ENCODE data around the gene SEPTIN5. TPM values are rescaled to one million over a fixed set of nuclear protein-coding genes. Genes with fewer than 3 reads are reported as not detected.
A peak's percentile ranks its signal among the peaks of the same experiment; 100 is the strongest.

Gene SEPTIN5
- total and polyA plus RNA-seq, 9 of the 15 experiments (the other 6 are each of a cell fraction or from before 2014, with no cell fraction given): 0.03 to 195 (median 119) TPM

DNA sequence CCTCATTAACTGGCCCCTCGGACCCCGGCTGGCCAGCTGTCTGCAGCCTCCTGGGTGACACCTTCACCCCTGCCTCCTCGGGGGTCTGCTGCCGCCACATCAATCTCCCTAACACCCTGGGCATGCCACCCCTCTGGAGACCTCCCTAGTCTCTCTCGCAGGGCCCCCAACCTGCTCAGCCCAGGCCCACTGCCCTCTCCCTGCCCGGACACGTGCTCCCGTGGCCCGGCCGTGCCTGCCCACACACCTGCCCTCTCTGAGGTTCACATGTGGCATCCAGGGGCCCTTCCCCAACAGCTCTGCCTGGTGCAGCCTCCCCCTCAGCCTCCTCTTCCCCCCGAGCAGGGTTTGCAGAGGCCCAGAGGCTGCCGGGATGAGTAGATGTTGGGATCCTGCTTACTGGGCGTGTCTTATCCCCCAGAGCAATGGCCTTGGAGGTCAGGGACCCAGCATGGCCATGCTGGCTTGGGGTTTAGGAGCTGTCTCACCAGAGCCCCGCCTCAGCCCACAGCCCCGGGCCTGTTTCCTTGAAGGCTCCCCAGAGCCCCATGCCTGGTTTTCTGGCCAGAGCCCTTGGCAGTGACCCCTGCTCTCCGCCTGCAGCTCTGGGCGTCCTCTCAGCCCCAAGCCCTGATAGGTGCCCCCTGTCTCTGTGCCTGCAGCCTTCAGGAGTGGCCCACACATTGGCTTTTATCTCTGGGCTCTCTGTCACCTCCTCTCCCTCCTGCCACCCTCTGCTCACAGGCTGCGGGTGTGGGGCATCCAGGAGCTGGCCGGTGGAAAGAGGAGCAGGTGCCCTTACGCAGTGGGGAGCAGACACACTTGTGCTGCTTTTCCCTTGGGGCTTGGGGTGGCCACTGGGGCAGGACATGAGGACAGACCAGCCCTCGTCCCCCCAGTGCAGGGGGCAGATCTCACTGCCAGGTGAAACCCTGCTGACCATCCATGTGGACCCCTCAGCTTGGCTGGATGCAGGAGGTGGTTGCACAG, 25.7 kb upstream of the SEPTIN5 start:
- Histone ChIP-seq H3K9me3 (replicated peaks; ENCODE audit: control insufficient read depth, insufficient read depth, low read depth, low read length) (0 out of 2 replicates have a peak, but pooled peaks cover under 1% of the 10 kb centered on the region), H3K9ac (ENCODE audit: insufficient read depth in 1 of 2, low read depth in 2 of 2, low read length in 2 of 2) (peak overlapping the region in 1 of 2 experiments; percentile 72; a peak in 2 of 4 replicates), H3K27ac (ENCODE audit: extremely low read depth, low read depth, low read length) (no peak overlapping the region), H3K4me3 (no peak overlapping the region), H3K79me2 (ENCODE audit: control insufficient read depth, insufficient read depth, low read length) (no peaks in the 10 kb centered on the region), H3K4me1 (replicated peaks in 1 of 2; ENCODE audit: control insufficient read depth in 2 of 2, insufficient read depth in 2 of 2, low read length in 2 of 2) (peaks cover 22 to 37% of the 10 kb centered on the region in 2 experiments; a peak in 4 of 5 replicates), H3K36me3 (ENCODE audit: control insufficient read depth, insufficient read depth, low read length) (no peaks in the 10 kb centered on the region), H3K27me3 (ENCODE audit: control insufficient read depth in 2 of 2, insufficient read depth in 2 of 2, low read length in 2 of 2) (peaks cover 23 to 38% of the 10 kb centered on the region in 2 experiments), H4K20me1 (replicated peaks; ENCODE audit: control insufficient read depth, insufficient read depth, low read length) (no peaks in the 10 kb centered on the region), H3K9me1 (ENCODE audit: control insufficient read depth, insufficient read depth, low read length) (no peaks in the 10 kb centered on the region), H3K4me2 (ENCODE audit: insufficient read depth, low read length) (no peak overlapping the region), H2AFZ (ENCODE audit: low read depth, low read length) (peak overlapping the region; percentile 18; the same call in 1 of the 2 replicates)
- DNase-seq (ENCODE audit: extremely low read depth in 1 of 4, low spot score in 3 of 4) (peak in 2 of 4 experiments; percentile 52 to 56), ATAC-seq (peak; percentile 7), FAIRE-seq (no peak)
- ChIA-PET POLR2A (interaction anchor here (0.7 to 5.5 kb wide), 14 partner anchors 9 to 510 kb away, joined by 3 to 52 read pairs (median 6); partner anchors contain the start of gene SLC25A1), CTCF (ENCODE audit: low intra/inter-chr PET ratio) (no interaction called here)
- no TSS peak for BruUV-seq (replicated peaks)
- WGBS (ENCODE audit: insufficient coverage, low coverage, missing lambda C conversion rate): 20% methylated on average over 21 of the region's 21 CpGs
- in situ Hi-C loops (cut with MboI) (no loop called here), intact Hi-C loops (cut with micrococcal nuclease) (no loop called here)
- TF ChIP-seq, protein P1, sequence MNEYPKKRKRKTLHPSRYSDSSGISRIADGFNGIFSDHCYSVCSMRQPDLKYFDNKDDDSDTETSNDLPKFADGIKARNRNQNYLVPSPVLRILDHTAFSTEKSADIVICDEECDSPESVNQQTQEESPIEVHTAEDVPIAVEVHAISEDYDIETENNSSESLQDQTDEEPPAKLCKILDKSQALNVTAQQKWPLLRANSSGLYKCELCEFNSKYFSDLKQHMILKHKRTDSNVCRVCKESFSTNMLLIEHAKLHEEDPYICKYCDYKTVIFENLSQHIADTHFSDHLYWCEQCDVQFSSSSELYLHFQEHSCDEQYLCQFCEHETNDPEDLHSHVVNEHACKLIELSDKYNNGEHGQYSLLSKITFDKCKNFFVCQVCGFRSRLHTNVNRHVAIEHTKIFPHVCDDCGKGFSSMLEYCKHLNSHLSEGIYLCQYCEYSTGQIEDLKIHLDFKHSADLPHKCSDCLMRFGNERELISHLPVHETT (CRISPR knock-in tag; conservative IDR thresholded peaks at IDR 0.05 in 1 of 2, IDR thresholded peaks at IDR 0.05 in 1 of 2): 0 out of 4 replicates have a peak, but pooled peaks of 1 of the 2 experiments have one; percentile 70
- TF ChIP-seq MCM3 (IDR thresholded peaks at IDR 0.05) (no peak), RBM39 (optimal IDR thresholded peaks at IDR 0.05; ENCODE audit: low read depth, low read length) (no peak), ZNF253 (CRISPR knock-in tag; conservative IDR thresholded peaks at IDR 0.05) (no peak), YBX1 (IDR thresholded peaks at IDR 0.05) (no peak), UBTF (IDR thresholded peaks at IDR 0.05; ENCODE audit: borderline replicate concordance in 1 of 2, low read depth in 2 of 2, low read length in 2 of 2) (peak in 1 of 2 experiments; percentile 47; a peak in 1 of 4 replicates), PCBP1 (IDR thresholded peaks at IDR 0.05; ENCODE audit: low read depth, low read length, poor library complexity, severe bottlenecking) (peak; percentile 23), ARID3B (CRISPR knock-in tag; IDR thresholded peaks at IDR 0.05; ENCODE audit: borderline replicate concordance) (0 out of 2 replicates have a peak, but pooled peaks have one; percentile 7), HDAC6 (IDR thresholded peaks at IDR 0.05; ENCODE audit: low read depth, low read length) (0 out of 2 replicates have a peak, but pooled peaks have one; percentile 18), ZNF583 (CRISPR knock-in tag; IDR thresholded peaks at IDR 0.05) (0 out of 2 replicates have a peak, but pooled peaks have one; percentile 18), EWSR1 (IDR thresholded peaks at IDR 0.05; ENCODE audit: borderline replicate concordance, low read depth, partially characterized antibody) (no peak), PHF21A (IDR thresholded peaks at IDR 0.05; ENCODE audit: borderline replicate concordance, low read depth) (no peak), SIX5 (IDR thresholded peaks at IDR 0.05; ENCODE audit: borderline replicate concordance in 1 of 2, insufficient read depth in 1 of 2, low read depth in 1 of 2, low read length in 2 of 2) (peak in 1 of 2 experiments; percentile 5; a peak in 1 of 4 replicates)
